Keratinocyte (primary cell): ENCODE data around the gene CPLX3.

Experiments
- CTCF ChIP-seq, 3 experiments: IDR thresholded peaks in 1 of 3; conservative IDR thresholded peaks in 1 of 3; optimal IDR thresholded peaks in 1 of 3; 2 replicates in 2 of 3; 3 replicates in 1 of 3; pipeline versions ENCODE3 to v1.5.1; 2011; ENCODE audit warnings: low read length in 3 of 3, mild to moderate bottlenecking in 3 of 3, moderate library complexity in 2 of 3, control low read depth in 1 of 3, inconsistent platforms in 1 of 3; ENCODE audit not compliant: insufficient read depth in 2 of 3; ENCODE audit errors: extremely low read depth in 1 of 3
- EZH2 ChIP-seq: IDR thresholded peaks from one replicate; pipeline ENCODE4 v1.6.1; 2012; ENCODE audit warnings: inconsistent platforms, mild to moderate bottlenecking, low read length, moderate library complexity

- TF ChIP-seq CTCF (optimal IDR thresholded peaks at IDR 0.05 in 1 of 3, IDR thresholded peaks at IDR 0.05 in 1 of 3, conservative IDR thresholded peaks at IDR 0.05 in 1 of 3; ENCODE audit: extremely low read depth in 1 of 3, insufficient read depth in 2 of 3, low read length in 3 of 3) = no peak
- no peak for TF ChIP-seq EZH2
These were observed 51.8 kb downstream of the CPLX3 start for GRCh38 chr15:74878273-74878672.
